DND-41 (cell line): ENCODE data around the gene ZDHHC14.

Experiments
- ATAC-seq: fragments of 200-7000 bp; cut with Tn5 transposase; 3 replicates; pipeline ENCODE4 v1.9.1; 2021; ENCODE audit warnings: low read depth; ENCODE audit not compliant: insufficient read depth
- DNase-seq: peaks from one replicate; pipeline ENCODE4 v3.0.0-alpha.2; 2020
- H2AFZ ChIP-seq: 2 replicates; pipeline ENCODE4 v1.6.0; 2012; ENCODE audit warnings: low read depth, low read length
- H3K27ac ChIP-seq: 2 replicates; pipeline ENCODE4 v1.5.1; 2012; ENCODE audit warnings: low read length, inconsistent platforms
- H3K27me3 ChIP-seq: fragments of 200-600 bp; sonication (generic); 2 replicates; pipeline ENCODE4 v1.6.0; 2012; ENCODE audit warnings: low read length, mild to moderate bottlenecking, inconsistent platforms; ENCODE audit not compliant: insufficient read depth, poor library complexity
- H3K36me3 ChIP-seq: 2 replicates; pipeline ENCODE4 v1.5.1; 2012; ENCODE audit warnings: low read length, inconsistent platforms; ENCODE audit not compliant: insufficient read depth
- H3K4me1 ChIP-seq: 2 replicates; pipeline ENCODE4 v1.5.1; 2012; ENCODE audit warnings: mild to moderate bottlenecking, low read length; ENCODE audit not compliant: insufficient read depth
- H3K4me2 ChIP-seq: 2 replicates; pipeline ENCODE4 v1.6.0; 2012; ENCODE audit warnings: mild to moderate bottlenecking, moderate library complexity, low read length, inconsistent platforms; ENCODE audit not compliant: insufficient read depth
- H3K4me3 ChIP-seq, 2 experiments: fragments of 200-600 bp in 1 of 2; shearing (Covaris generic) in 1 of 2; 2 replicates each; pipeline ENCODE4 v1.5.1; 2012 to 2016; ENCODE audit warnings: inconsistent platforms in 2 of 2, low read length in 2 of 2, mild to moderate bottlenecking in 2 of 2, low read depth in 1 of 2, moderate library complexity in 1 of 2
- H3K79me2 ChIP-seq: 2 replicates; pipeline ENCODE4 v1.6.0; 2012; ENCODE audit warnings: low read length, inconsistent platforms; ENCODE audit not compliant: insufficient read depth
- H3K9ac ChIP-seq: 2 replicates; pipeline ENCODE4 v1.6.0; 2012; ENCODE audit warnings: low read depth, mild to moderate bottlenecking, inconsistent platforms, low read length, moderate library complexity
- H3K9me3 ChIP-seq: 2 replicates; pipeline ENCODE4 v1.5.1; 2012; ENCODE audit warnings: low read length, moderate library complexity, mild to moderate bottlenecking, inconsistent platforms; ENCODE audit not compliant: insufficient read depth, severe bottlenecking
- H4K20me1 ChIP-seq: 2 replicates; pipeline ENCODE4 v1.6.0; 2012; ENCODE audit warnings: low read length; ENCODE audit not compliant: insufficient read depth
- CTCF ChIP-seq: IDR thresholded peaks from 2 replicates; pipeline ENCODE4 v1.5.1; 2012; ENCODE audit warnings: borderline replicate concordance, low read length, moderate library complexity, mild to moderate bottlenecking; ENCODE audit not compliant: poor library complexity, severe bottlenecking; ENCODE audit errors: extremely low read depth
- EZH2 ChIP-seq: IDR thresholded peaks from 3 replicates; pipeline ENCODE4 v1.6.1; 2012; ENCODE audit warnings: borderline replicate concordance, low read depth, mild to moderate bottlenecking, moderate library complexity, low read length, inconsistent platforms; ENCODE audit not compliant: severe bottlenecking

Gene ZDHHC14

GRCh38 chr6:157453978-157454377 is 73.0 kb downstream of the ZDHHC14 start:
- Histone ChIP-seq H3K4me3 (no peak overlapping the region), H3K27ac (no peak overlapping the region), H3K36me3 (no peaks in the 10 kb centered on the region), H2AFZ (no peak overlapping the region), H3K79me2 (no peaks in the 10 kb centered on the region), H3K4me1 (peaks cover 8% of the 10 kb centered on the region), H3K4me2 (no peak overlapping the region), H3K27me3 (no peaks in the 10 kb centered on the region), H3K9ac (no peak overlapping the region), H3K9me3 (no peaks in the 10 kb centered on the region), H4K20me1 (no peaks in the 10 kb centered on the region)
- TF ChIP-seq EZH2 (no peak), CTCF (no peak)
- ATAC-seq (no peak), DNase-seq (no peak)

GRCh38 chr6:157454762-157455714 is 74.0 kb downstream of the ZDHHC14 start:
- TF ChIP-seq EZH2 (no peak), CTCF (no peak)
- no peaks in the 10 kb centered on the region for H3K9me3 ChIP-seq
- no peak for ATAC-seq
- H3K4me3 ChIP-seq: no peak overlapping the region
- H3K4me2 ChIP-seq: no peak overlapping the region
- H3K27me3 ChIP-seq: no peaks in the 10 kb centered on the region
- no peak overlapping the region for H3K9ac ChIP-seq
- no peak overlapping the region for H2AFZ ChIP-seq
- H3K36me3 ChIP-seq: no peaks in the 10 kb centered on the region
- peaks cover 8% of the 10 kb centered on the region for H3K4me1 ChIP-seq
- H4K20me1 ChIP-seq: no peaks in the 10 kb centered on the region
- H3K27ac ChIP-seq: no peak overlapping the region
- H3K79me2 ChIP-seq: no peaks in the 10 kb centered on the region
- DNase-seq: no peak

- H3K36me3 ChIP-seq: no peaks in the 10 kb centered on the region
- no peaks in the 10 kb centered on the region for H3K27me3 ChIP-seq
- TF ChIP-seq EZH2 (no peak), CTCF (no peak)
- no peak overlapping the region for H3K9ac ChIP-seq
- H3K79me2 ChIP-seq: no peaks in the 10 kb centered on the region
- no peaks in the 10 kb centered on the region for H3K9me3 ChIP-seq
- H2AFZ ChIP-seq: peak overlapping the region; percentile 55; the same call in 1 of the 2 replicates
- no peak for DNase-seq
- H3K4me2 ChIP-seq: no peak overlapping the region
- H4K20me1 ChIP-seq: no peaks in the 10 kb centered on the region
- H3K27ac ChIP-seq: no peak overlapping the region
- 0 out of 3 replicates have a peak, but pooled peaks have one; percentile 3 for ATAC-seq
- no peak overlapping the region for H3K4me3 ChIP-seq
- peaks cover 8% of the 10 kb centered on the region for H3K4me1 ChIP-seq
These were observed 74.9 kb downstream of the ZDHHC14 start for GRCh38 chr6:157455731-157456523.
